PFSK-1 (cell line): Measurements from ENCODE around the gene RNU2-1.

Source experiments
- FOXP2 ChIP-seq: optimal IDR thresholded peaks from 2 replicates; pipeline ENCODE3; 2011; ENCODE audit warnings: borderline replicate concordance, control low read depth, inconsistent platforms; ENCODE audit not compliant: insufficient read depth; ENCODE audit errors: extremely low read length, extremely low read depth
- POLR2AphosphoS5 ChIP-seq: IDR thresholded peaks from 2 replicates; pipeline ENCODE4 v1.6.1; 2012; ENCODE audit warnings: low read depth, mild to moderate bottlenecking, control low read depth, low read length, moderate library complexity
- REST ChIP-seq, 2 experiments: IDR thresholded peaks; 2 replicates each; pipeline versions ENCODE4 v1.6.1 to v1.8.0; 2011 to 2012; ENCODE audit warnings: low read depth in 2 of 2, low read length in 2 of 2, control low read depth in 1 of 2, inconsistent platforms in 1 of 2, mild to moderate bottlenecking in 1 of 2, moderate library complexity in 1 of 2; ENCODE audit not compliant: insufficient read depth in 1 of 2
- SIN3A ChIP-seq: IDR thresholded peaks from 2 replicates; pipeline ENCODE4 v1.6.1; 2012; ENCODE audit warnings: mild to moderate bottlenecking, low read length, moderate library complexity, borderline replicate concordance; ENCODE audit not compliant: insufficient read depth
- TAF1 ChIP-seq: IDR thresholded peaks from 2 replicates; pipeline ENCODE4 v1.6.1; 2012; ENCODE audit warnings: low read length, control low read depth, borderline replicate concordance; ENCODE audit not compliant: insufficient read depth

GRCh38 chr17:43200127-43200526, 33.6 kb downstream of the RNU2-1 start:
- TF ChIP-seq REST (IDR thresholded peaks at IDR 0.05; ENCODE audit: insufficient read depth in 1 of 2, low read depth in 2 of 2, low read length in 2 of 2) (no peak), TAF1 (no peak), POLR2AphosphoS5 (no peak), SIN3A (no peak), FOXP2 (no peak)
